Lower lobe of right lung (tissue), 2 donors: Measurements from ENCODE around the gene TM2D3. TPM values are rescaled to one million over a fixed set of nuclear protein-coding genes. Genes with fewer than 3 reads are reported as not detected.

ENCODE experiments used
- ATAC-seq, 2 donors: fragments of 200-7000 bp; cut with Tn5 transposase; one replicate each; pipeline ENCODE4 v1.9.1; 2020 to 2022; ENCODE audit warnings: mild to moderate bottlenecking in 2 of 2, moderate library complexity in 2 of 2
- DNase-seq: peaks from one replicate; pipeline ENCODE4 v3.0.0-alpha.2; 2020
- H3K27ac ChIP-seq: fragments of 200-600 bp; one replicate; pipeline ENCODE4 v1.8.0; 2022
- H3K27me3 ChIP-seq: fragments of 200-600 bp; one replicate; pipeline ENCODE4 v1.8.0; 2022; ENCODE audit warnings: low read depth
- H3K36me3 ChIP-seq: fragments of 200-600 bp; one replicate; pipeline ENCODE4 v1.8.0; 2022; ENCODE audit warnings: mild to moderate bottlenecking
- H3K4me1 ChIP-seq: fragments of 200-600 bp; one replicate; pipeline ENCODE4 v1.8.0; 2022
- H3K4me3 ChIP-seq: fragments of 200-600 bp; one replicate; pipeline ENCODE4 v1.8.0; 2022; ENCODE audit warnings: mild to moderate bottlenecking
- H3K9me3 ChIP-seq: fragments of 200-600 bp; one replicate; pipeline ENCODE4 v1.8.0; 2022
- CTCF ChIP-seq: fragments of 200-600 bp; IDR thresholded peaks from one replicate; pipeline ENCODE4 v1.8.0; 2022; ENCODE audit warnings: antibody characterized with exemption, mild to moderate bottlenecking
- intact Hi-C: fragments of 100-400 bp; cut with DNase I; formaldehyde crosslinking; loops from one replicate; pipeline ENCODE4 v1.11.0; 2022
- total RNA-seq: library from RNA; stranded (reverse); fragmentation: NEBNext Ultra II Directional; extraction: Animal tissue kit (Norgen Biotek cat#: 25700); gene quantifications from one replicate; pipeline ENCODE4 v1.2.1, GENCODE V29; 2021
- donor health status: DM: no; HTN: yes; CAD: no; lungs with severe emphysema.

TM2D3 gene
- total RNA-seq, 1 donor from 2014 or later: 49.2 TPM

GRCh38 chr15:101625184-101625583, 27.0 kb downstream of the TM2D3 start:
- H3K27me3 ChIP-seq: no peaks in the 10 kb centered on the region
- intact Hi-C loops: no loop called here
- peaks cover 5% of the 10 kb centered on the region for H3K4me1 ChIP-seq
- H3K9me3 ChIP-seq: no peaks in the 10 kb centered on the region
- no peak for DNase-seq
- ATAC-seq: no peak
- no peak for TF ChIP-seq CTCF
- no peak overlapping the region for H3K27ac ChIP-seq
- no peak overlapping the region for H3K4me3 ChIP-seq
- H3K36me3 ChIP-seq: no peaks in the 10 kb centered on the region

- peaks cover 5% of the 10 kb centered on the region for H3K4me1 ChIP-seq
Observed at GRCh38 chr15:101623367-101624304, 28.5 kb downstream of the TM2D3 start.

GRCh38 chr15:101621961-101622360, 30.2 kb downstream of the TM2D3 start:
- no peak for TF ChIP-seq CTCF
- no peak overlapping the region for H3K27ac ChIP-seq
- no peak overlapping the region for H3K4me3 ChIP-seq
- no peaks in the 10 kb centered on the region for H3K36me3 ChIP-seq
- peaks cover 5% of the 10 kb centered on the region for H3K4me1 ChIP-seq
- intact Hi-C loops: no loop called here
- no peaks in the 10 kb centered on the region for H3K27me3 ChIP-seq
- no peak for ATAC-seq
- H3K9me3 ChIP-seq: no peaks in the 10 kb centered on the region
- no peak for DNase-seq

More at GRCh38 chr15:101623367-101624304, 28.5 kb downstream of the TM2D3 start:
- DNase-seq (no peak), ATAC-seq (no peak)
- H3K27ac ChIP-seq: no peak overlapping the region
- H3K4me3 ChIP-seq: no peak overlapping the region
- no peaks in the 10 kb centered on the region for H3K9me3 ChIP-seq
- intact Hi-C loops: no loop called here
- no peaks in the 10 kb centered on the region for H3K36me3 ChIP-seq
- TF ChIP-seq CTCF: no peak
- no peaks in the 10 kb centered on the region for H3K27me3 ChIP-seq

- Histone ChIP-seq H3K4me3 (no peak overlapping the region), H3K4me1 (peaks cover 9% of the 10 kb centered on the region), H3K36me3 (no peaks in the 10 kb centered on the region), H3K27ac (no peak overlapping the region), H3K9me3 (no peaks in the 10 kb centered on the region), H3K27me3 (no peaks in the 10 kb centered on the region)
- DNase-seq (no peak), ATAC-seq (no peak)
- no peak for TF ChIP-seq CTCF
- intact Hi-C loops: no loop called here
Observed at GRCh38 chr15:101620671-101621070, 31.5 kb downstream of the TM2D3 start.

GRCh38 chr15:101619615-101619865, 32.6 kb downstream of the TM2D3 start:
- Histone ChIP-seq H3K27ac (no peak overlapping the region), H3K36me3 (no peaks in the 10 kb centered on the region), H3K27me3 (no peaks in the 10 kb centered on the region), H3K4me1 (peaks cover 12% of the 10 kb centered on the region), H3K9me3 (no peaks in the 10 kb centered on the region), H3K4me3 (no peak overlapping the region)
- no peak for DNase-seq
- no peak for TF ChIP-seq CTCF
- intact Hi-C loops: no loop called here
- no peak for ATAC-seq
